Urinary bladder (tissue), 4 donors: ENCODE measurements around the gene SHLD1. TPM values are rescaled to one million over a fixed set of nuclear protein-coding genes. Genes with fewer than 3 reads are reported as not detected.
"Not testable (repeated sequence)": the region's sequence is repeated elsewhere in the genome, so short reads cannot be mapped to it uniquely, and the experiment has no call there.

ENCODE experiments used
- DNase-seq: peaks from one replicate; pipeline ENCODE4 v3.0.0-alpha.2; 2015; ENCODE audit errors: extremely low spot score
- H3K27ac ChIP-seq: one replicate; pipeline ENCODE4 v1.5.1; 2013; ENCODE audit warnings: low read depth, mild to moderate bottlenecking, moderate library complexity
- H3K36me3 ChIP-seq: one replicate; pipeline ENCODE4 v1.6.1; 2013; ENCODE audit warnings: mild to moderate bottlenecking, moderate library complexity; ENCODE audit not compliant: insufficient read depth
- H3K4me1 ChIP-seq: one replicate; pipeline ENCODE4 v1.6.1; 2013; ENCODE audit warnings: mild to moderate bottlenecking, moderate library complexity; ENCODE audit not compliant: insufficient read depth
- H3K4me3 ChIP-seq: one replicate; pipeline ENCODE4 v1.5.1; 2013; ENCODE audit warnings: low read depth, low read length
- WGBS: extraction: QIAGEN DNeasy Blood & Tissue Kit; methylation state at CpG from one replicate; pipeline ENCODE4 v1.1.7; 2013; 5-methylcytosine and 5-hydroxymethylcytosine counted together
- polyA plus RNA-seq: library from polyadenylated mRNA; stranded (reverse); fragments of 200-250 nt; gene quantifications from one replicate; pipeline ENCODE4 v1.2.3, GENCODE V29; 2013
- total RNA-seq: library from RNA; depleted of rRNA; stranded (reverse); fragments of >200 nt; gene quantifications from one replicate; pipeline ENCODE4 v1.2.3, GENCODE V29; 2014
- donor health status: healthy with polysubstance abuse.
- donor health status: healthy.

Gene SHLD1
- total and polyA plus RNA-seq, 2 donors: 3.6 to 6.5 TPM

DNA sequence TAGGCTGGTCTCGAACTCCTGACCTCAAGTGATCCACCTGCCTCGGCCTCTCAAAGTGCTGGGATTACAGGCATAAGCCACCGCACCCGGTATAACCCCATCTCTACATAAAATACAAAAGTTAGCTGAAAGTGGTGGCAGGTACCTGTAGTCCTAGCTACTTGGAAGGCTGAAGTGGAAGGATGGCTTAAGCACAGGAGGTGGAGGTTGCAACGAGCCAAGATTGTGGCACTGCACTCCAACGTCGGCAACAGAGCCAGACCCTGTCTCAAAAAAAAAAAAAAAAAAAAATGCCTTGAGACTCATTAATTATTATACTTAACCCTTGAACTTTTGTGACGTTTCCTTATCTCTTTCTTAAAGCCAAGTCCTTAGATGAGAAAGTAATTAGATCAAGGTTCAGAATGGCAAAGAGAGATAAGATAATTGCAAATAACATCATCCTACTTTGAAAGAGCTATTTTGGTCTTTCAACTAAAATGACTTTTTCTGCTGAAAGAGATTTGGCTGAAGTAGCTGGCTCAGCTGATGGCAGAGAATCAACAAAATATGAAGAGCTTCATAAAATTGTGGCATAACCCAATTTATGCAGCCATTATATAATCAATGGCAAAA is 4.7 kb upstream of the SHLD1 start:
- H3K4me1 ChIP-seq: no peaks in the 10 kb centered on the region
- WGBS: 61% methylated on average over 8 of the region's 8 CpGs
- H3K27ac ChIP-seq: no peak overlapping the region
- H3K36me3 ChIP-seq: no peaks in the 10 kb centered on the region
- H3K4me3 ChIP-seq: no peak overlapping the region
- no peak for DNase-seq

DNA sequence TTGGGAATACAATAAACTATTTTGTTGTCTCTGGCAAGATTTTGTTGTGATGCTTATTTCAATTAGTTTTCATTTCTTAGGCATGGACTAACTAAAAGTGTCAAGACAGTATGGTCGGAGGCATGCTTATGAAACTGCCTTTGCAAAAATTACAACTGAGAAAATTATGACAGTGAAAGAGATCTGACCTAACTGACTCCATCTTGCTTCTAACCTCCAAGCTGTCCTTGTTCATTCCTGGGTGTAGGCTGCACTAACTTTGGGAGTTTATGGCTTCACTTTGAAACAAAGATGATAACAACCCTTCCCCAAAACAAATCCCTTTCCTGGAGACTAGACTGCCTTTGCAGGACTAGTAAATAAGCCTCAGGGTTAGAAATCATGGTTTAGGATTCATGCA is 4.1 kb upstream of the SHLD1 start:
- DNase-seq: no peak
- no peaks in the 10 kb centered on the region for H3K4me1 ChIP-seq
- 52% methylated on average over 1 of the region's 1 CpG for WGBS

DNA sequence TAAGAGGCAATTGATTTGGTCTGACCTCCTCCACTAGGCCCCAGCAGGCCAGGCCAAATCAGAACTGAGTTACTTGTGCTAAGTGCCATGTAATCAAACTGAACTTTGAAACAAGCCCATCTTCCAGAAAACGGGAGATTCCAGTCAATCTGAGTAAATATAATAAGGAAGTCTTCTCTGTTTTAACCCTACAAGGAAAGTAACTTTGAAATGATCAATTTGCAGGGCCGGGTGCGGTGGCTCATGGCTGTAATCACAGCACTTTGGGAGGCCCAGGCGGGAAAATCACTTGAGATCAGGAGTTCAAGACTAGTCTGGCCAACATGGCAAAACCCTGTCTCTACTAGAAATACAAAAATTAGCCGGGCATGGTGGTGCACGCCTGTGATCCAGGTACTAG is 2.0 kb upstream of the SHLD1 start:
- no peaks in the 10 kb centered on the region for H3K36me3 ChIP-seq
- H3K27ac ChIP-seq: no peak overlapping the region
- no peak for DNase-seq
- no peaks in the 10 kb centered on the region for H3K4me1 ChIP-seq
- H3K4me3 ChIP-seq: no peak overlapping the region
- 91% methylated on average over 6 of the region's 6 CpGs for WGBS

More for the DNA sequence above, 4.1 kb upstream of the SHLD1 start:
- H3K4me3 ChIP-seq: no peak overlapping the region
- H3K27ac ChIP-seq: no peak overlapping the region
- H3K36me3 ChIP-seq: no peaks in the 10 kb centered on the region

DNA sequence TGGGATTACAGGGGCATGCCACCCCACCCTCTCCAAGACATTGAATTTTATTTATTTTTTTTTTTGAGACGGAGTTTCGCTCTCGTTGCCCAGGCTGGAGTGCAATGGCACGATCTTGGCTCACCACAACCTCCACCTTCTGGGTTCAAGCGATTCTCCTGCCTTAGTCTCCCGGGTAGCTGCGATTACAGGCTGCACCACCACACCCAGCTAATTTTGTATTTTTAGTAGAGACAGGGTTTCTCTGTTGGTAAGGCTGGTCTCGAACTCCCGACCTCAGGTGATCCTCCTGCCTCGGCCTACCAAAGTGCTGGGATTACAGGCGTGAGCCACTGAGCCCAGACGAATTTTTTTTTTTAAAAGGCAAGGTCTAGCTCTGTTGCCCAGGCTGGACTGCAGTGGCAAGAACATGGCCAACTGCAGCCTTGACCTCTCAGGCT is 669 bp upstream of the SHLD1 start:
- DNase-seq, H3K4me3 ChIP-seq, H3K27ac ChIP-seq, H3K36me3 ChIP-seq, H3K4me1 ChIP-seq: not testable (repeated sequence)
- WGBS: 97% methylated on average over 12 of the region's 12 CpGs

DNA sequence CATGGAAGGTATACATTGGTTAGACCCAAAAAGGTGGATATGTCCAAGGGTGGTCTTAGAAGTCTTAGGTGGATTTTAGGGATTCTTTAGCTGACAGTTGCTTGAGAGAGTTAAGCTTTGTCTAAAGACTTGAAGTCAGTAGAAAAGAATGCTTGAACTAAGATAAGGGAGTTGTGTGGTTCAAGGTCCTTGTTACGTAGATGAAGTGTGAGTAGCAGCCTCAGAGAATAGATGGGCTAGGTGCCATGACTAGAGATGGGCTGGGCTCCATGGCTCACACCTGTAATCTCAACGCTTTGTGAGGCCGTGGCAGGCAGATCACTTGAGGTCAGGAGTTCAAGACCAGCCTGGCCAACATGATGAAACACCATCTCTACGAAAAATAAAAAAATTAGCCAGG is 1.7 kb downstream of the SHLD1 start:
- Histone ChIP-seq H3K4me1 (no peaks in the 10 kb centered on the region), H3K36me3 (no peaks in the 10 kb centered on the region), H3K27ac (no peak overlapping the region), H3K4me3 (no peak overlapping the region)
- 88% methylated on average over 4 of the region's 4 CpGs for WGBS
- no peak for DNase-seq

DNA sequence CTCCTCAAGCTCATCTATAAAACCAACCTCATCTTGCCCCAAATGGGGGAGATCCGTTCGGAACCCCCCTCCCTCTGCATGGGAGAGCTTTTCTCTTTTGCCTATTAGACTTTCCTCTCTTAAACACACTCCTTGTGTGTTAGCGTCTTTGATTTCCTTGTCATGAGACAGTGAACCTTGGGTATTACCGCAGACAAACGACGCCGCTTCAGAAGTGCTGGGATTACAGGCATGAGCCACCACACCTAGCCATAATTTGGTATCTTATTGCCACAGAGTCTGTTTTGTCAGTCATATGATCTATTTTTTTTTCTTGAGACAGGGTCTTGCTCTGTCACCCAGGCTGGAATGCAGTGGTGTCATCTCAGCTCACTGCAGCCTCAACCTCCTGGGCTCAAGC is 3.6 kb downstream of the SHLD1 start:
- WGBS: 91% methylated on average over 7 of the region's 7 CpGs
- H3K27ac ChIP-seq: no peak overlapping the region
- H3K4me3 ChIP-seq: no peak overlapping the region
- no peaks in the 10 kb centered on the region for H3K36me3 ChIP-seq
- no peaks in the 10 kb centered on the region for H3K4me1 ChIP-seq
- no peak for DNase-seq

DNA sequence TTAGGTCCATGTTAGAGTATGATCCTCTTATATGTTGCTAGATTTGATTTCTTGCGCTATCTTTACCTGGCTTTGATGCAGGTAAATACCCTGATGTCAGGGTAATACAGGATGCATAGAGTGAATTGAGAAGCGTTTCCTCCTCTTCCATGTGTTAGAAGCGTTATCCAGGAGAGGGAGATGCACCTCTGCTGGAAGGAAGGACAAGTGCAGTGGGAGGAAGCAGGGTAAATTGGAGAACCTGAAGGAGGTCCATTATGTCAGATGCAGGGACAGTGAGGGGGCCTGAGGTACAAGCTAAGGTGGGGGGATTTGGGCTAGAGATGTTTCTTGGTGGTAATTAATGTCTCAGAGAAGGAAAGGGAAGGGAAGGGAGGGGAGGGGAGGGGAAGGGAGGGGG is 7.7 kb downstream of the SHLD1 start:
- DNase-seq: no peak
- H3K36me3 ChIP-seq: no peaks in the 10 kb centered on the region
- H3K4me3 ChIP-seq: no peak overlapping the region
- WGBS: 94% methylated on average over 3 of the region's 3 CpGs
- no peak overlapping the region for H3K27ac ChIP-seq
- no peaks in the 10 kb centered on the region for H3K4me1 ChIP-seq

DNA sequence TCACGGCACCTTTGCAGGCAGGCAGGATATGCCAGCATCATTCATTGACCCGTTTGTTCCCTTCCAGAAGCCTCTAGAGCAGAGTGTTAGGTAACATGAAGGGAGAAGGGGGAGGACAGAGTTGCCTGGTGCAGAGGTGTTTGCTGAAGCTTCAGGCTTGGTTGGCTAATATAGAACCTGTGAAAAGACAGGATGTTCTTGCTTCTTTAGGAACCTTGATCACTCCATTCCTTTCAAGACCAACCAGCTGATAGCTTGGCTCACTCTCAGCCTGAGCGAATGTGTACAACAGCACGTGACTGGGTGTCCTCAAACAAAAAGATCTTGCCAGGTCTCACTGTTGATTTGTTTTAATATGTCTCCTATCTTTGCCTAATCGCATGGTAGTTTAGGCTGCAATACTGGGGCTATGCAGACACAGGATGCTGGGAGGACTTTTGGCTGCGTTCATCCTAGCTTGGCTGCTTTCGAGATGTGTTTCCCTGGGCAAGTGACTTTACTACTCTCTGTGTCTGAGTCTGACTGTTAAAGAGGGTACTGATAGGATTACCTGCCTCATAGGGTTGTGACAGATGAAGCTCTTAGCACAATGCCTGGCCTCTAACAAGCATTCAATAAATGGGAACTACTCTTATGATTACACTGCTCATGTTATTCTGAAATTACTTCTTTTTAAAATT is 16.0 kb downstream of the SHLD1 start:
- H3K4me1 ChIP-seq: no peaks in the 10 kb centered on the region
- no peak overlapping the region for H3K27ac ChIP-seq
- 62% methylated on average over 7 of the region's 7 CpGs for WGBS
- H3K4me3 ChIP-seq: no peak overlapping the region
- DNase-seq: no peak
- H3K36me3 ChIP-seq: no peaks in the 10 kb centered on the region

DNA sequence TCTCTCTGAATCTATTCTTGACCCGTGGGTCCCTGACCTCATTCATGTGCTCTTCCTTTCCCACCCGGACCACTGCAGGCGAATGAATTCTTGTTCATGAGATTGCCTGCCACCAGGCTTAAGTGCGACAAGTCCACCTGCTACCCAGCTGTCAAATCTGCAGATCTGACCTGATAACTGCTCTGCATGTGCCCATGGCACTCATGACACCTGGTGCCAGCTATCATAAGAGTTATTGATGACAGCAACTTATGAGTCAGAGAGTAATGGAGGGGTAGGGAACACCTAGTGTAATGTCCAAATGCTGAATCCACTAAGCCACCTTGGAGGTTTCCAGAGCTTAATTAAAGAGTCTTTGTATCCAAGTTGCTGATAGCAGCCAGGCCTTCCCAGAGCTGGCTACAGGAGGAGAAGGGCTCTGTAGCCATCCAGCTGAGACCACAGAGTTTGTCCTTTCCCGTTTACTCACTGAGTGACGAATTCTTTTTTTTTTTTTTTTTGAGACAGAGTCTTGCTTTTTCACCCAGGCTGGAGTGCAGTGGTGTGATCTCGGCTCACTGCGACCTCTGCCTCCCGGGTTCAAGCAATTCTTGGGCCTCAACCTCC is 17.4 kb downstream of the SHLD1 start:
- no peak for DNase-seq
- 91% methylated on average over 9 of the region's 9 CpGs for WGBS
- no peak overlapping the region for H3K27ac ChIP-seq
- H3K4me1 ChIP-seq: no peaks in the 10 kb centered on the region
- no peak overlapping the region for H3K4me3 ChIP-seq
- H3K36me3 ChIP-seq: no peaks in the 10 kb centered on the region

DNA sequence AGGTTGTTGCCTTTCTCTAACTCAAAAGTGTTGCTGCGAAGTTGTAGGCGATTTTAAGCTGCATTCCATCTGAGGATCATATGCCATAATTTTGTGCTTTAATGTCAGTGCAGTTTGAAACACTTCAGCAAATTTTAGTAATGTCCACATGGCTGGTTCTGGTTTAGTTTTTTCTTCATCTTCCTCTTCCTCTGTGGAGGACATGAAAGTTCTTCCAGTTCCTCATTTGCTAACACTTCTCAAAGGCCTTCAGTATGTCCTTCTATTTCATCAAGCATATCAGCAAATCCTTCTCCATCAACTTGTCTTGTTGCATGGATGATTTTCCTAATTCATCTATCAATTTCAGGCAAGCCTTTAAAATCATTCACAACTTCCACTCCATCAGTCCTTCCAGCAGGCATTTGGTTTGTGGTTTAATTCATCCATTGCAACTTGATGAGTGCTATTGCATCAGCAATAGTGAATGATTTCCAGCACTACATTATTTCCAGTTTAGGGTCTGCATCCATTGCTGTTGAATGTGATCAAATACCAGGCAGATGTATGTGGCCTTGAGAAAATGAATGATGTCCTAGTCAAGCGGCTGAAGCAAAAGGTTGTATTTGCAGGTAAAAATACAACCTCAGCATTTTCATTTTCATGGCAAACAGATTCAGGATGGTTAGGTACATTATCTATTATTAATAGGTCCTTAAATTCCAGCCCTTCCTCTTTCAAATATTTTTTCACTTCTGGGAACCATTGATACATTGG is 20.2 kb downstream of the SHLD1 start:
- no peak for DNase-seq
- 96% methylated on average over 3 of the region's 3 CpGs for WGBS
- Histone ChIP-seq H3K4me3 (no peak overlapping the region), H3K27ac (no peak overlapping the region), H3K4me1 (no peaks in the 10 kb centered on the region), H3K36me3 (peaks cover 2% of the 10 kb centered on the region)

DNA sequence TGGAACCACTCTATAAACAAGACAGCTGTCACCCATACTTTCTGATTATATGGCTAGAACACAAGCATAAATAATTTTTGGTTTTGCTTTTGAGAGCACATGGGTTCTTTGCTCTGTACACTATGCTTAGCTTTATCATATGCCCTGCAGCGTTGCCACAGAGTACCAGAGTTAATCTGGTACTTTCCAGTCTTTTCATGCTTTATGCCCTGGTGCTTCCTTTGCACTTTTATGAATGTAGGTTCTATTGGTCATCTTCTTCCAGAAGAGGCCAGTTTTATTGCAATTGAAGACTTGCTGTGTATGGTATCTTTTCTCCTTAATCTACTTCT is 20.8 kb downstream of the SHLD1 start:
- H3K4me1 ChIP-seq: no peaks in the 10 kb centered on the region
- WGBS: 95% methylated on average over 1 of the region's 1 CpG
- no peak overlapping the region for H3K27ac ChIP-seq
- no peak for DNase-seq
- peaks cover 3% of the 10 kb centered on the region for H3K36me3 ChIP-seq
- no peak overlapping the region for H3K4me3 ChIP-seq

DNA sequence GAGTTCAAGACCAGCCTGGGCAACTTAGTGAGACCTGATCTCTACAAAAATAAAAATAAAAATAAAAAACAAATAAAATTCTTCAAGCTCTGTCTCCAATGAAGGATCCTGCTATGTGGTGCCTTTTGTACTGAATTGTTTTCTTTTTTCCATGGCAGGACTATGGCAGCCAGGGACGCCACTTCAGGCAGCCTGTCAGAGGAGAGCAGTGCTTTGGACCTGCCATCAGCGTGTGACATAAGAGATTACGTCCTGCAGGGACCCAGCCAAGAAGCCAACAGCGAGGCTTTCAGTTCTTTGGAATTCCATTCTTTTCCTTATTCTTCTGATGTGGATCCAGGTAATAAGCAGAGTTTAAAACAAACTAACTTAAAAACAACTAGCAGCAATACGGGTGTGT is 22.5 kb downstream of the SHLD1 start:
- Histone ChIP-seq H3K27ac (no peak overlapping the region), H3K4me3 (no peak overlapping the region)
- WGBS: 92% methylated on average over 5 of the region's 5 CpGs

DNA sequence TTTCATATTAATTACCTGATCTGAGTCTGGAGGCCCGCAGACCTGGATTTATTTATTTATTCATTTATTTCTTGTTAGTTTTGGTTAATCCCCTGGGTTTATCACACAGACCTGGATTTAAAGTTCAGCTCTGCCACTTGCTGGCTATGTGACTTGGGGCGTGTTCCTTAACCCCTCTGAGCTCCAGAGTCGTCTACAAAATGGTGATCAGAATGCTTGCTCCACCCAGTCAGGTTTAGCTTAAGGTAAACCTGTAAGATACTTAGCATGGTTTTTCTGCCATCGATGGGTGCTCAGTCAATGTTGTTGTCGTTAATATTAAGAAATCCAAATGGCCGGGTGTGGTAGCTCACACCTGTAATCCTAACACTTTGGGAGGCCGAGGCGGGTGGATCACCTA is 23.4 kb downstream of the SHLD1 start:
- Histone ChIP-seq H3K4me1 (no peaks in the 10 kb centered on the region), H3K27ac (no peak overlapping the region), H3K4me3 (no peak overlapping the region), H3K36me3 (peaks cover 3% of the 10 kb centered on the region)
- 93% methylated on average over 8 of the region's 8 CpGs for WGBS
- DNase-seq: no peak

More for the DNA sequence above, 22.5 kb downstream of the SHLD1 start:
- Histone ChIP-seq H3K36me3 (peaks cover 3% of the 10 kb centered on the region), H3K4me1 (no peaks in the 10 kb centered on the region)
- DNase-seq: no peak

DNA sequence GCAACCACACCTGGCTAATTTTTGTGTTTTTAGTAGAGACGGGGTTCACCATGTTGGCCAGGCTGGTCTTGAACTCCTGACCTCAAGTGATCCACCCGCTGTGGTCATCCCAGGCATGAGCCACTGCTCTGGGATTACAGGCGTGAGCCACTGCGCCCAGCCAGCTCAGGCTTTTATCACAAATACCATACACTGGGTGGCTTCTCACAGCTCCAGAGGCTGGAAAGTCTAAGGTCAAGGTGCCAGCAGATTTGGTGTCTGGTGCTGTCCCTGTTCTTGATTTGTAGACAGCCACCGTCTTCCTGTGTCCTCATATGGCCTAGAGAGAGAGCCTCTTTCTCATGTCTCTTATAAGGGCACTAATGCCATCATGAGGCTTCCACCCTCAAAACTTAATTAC is 25.9 kb downstream of the SHLD1 start:
- Histone ChIP-seq H3K36me3 (peaks cover 3% of the 10 kb centered on the region), H3K27ac (no peak overlapping the region), H3K4me3 (no peak overlapping the region), H3K4me1 (no peaks in the 10 kb centered on the region)
- WGBS: 98% methylated on average over 5 of the region's 5 CpGs
- no peak for DNase-seq
